Breast epithelium (tissue), 4 donors: Measurements from ENCODE around the gene PROCR. TPM values are rescaled to one million over a fixed set of nuclear protein-coding genes. Genes with fewer than 3 reads are reported as not detected.

Experiments used
- DNase-seq, 2 donors: peaks; one replicate each; pipeline ENCODE4 v3.0.0-alpha.2; 2019; ENCODE audit warnings: low spot score in 2 of 2
- H3K27ac ChIP-seq, 2 donors: fragments of 200-600 bp; sonication (generic) in 1 of 2; one replicate each; pipeline ENCODE4 v1.5.1; 2016 to 2019; ENCODE audit warnings: mild to moderate bottlenecking in 1 of 2
- H3K27me3 ChIP-seq, 2 donors: fragments of 200-600 bp; sonication (generic) in 1 of 2; one replicate each; pipeline versions ENCODE4 v1.5.1 to v1.6.0; 2017 to 2019; ENCODE audit warnings: control low read depth in 1 of 2, mild to moderate bottlenecking in 1 of 2
- H3K36me3 ChIP-seq: fragments of 200-600 bp; one replicate; pipeline ENCODE4 v1.5.1; 2019
- H3K4me1 ChIP-seq, 2 donors: fragments of 200-600 bp; sonication (generic); one replicate each; pipeline ENCODE4 v1.5.1; 2016 to 2019; ENCODE audit warnings: control low read depth in 1 of 2
- H3K4me3 ChIP-seq, 3 donors: fragments of 200-600 bp; sonication (generic); 1 replicate in 2 of 3; 2 replicates in 1 of 3; pipeline ENCODE4 v1.5.1; 2016 to 2019; ENCODE audit warnings: mild to moderate bottlenecking in 3 of 3, moderate library complexity in 2 of 3
- H3K9me3 ChIP-seq, 2 donors: fragments of 200-600 bp; sonication (generic) in 1 of 2; one replicate each; pipeline ENCODE4 v1.5.1; 2016 to 2019; ENCODE audit warnings: control low read depth in 1 of 2
- CTCF ChIP-seq, 3 donors: fragments of 450-650 bp; IDR thresholded peaks; one replicate each; pipeline ENCODE4 v1.5.1; 2016 to 2017; ENCODE audit warnings: antibody characterized with exemption in 3 of 3, mild to moderate bottlenecking in 3 of 3, moderate library complexity in 3 of 3
- POLR2A ChIP-seq: fragments of 450-650 bp; IDR thresholded peaks from one replicate; pipeline ENCODE4 v1.6.1; 2016; ENCODE audit warnings: antibody characterized with exemption, mild to moderate bottlenecking, moderate library complexity
- POLR2AphosphoS5 ChIP-seq, 3 donors: sonication (generic); formaldehyde crosslinking; IDR thresholded peaks; one replicate each; pipeline ENCODE4 v1.6.1; 2017; ENCODE audit warnings: antibody characterized with exemption in 3 of 3
- intact Hi-C: fragments of 100-400 bp; cut with DNase I; formaldehyde crosslinking; loops from one replicate; pipeline ENCODE4 v1.15.1; 2023; ENCODE audit warnings: low total_unique reads
- total RNA-seq, 3 donors: library from RNA; depleted of rRNA; stranded (reverse); fragments of >200 nt; gene quantifications; one replicate each; pipeline ENCODE4 v1.1.0, GENCODE V29; 2016

The PROCR gene
- total RNA-seq, 3 donors from 2014 or later, result 34.1 to 87.9 (median 39.8) TPM

- no peaks in the 10 kb centered on the region for H3K4me1 ChIP-seq
- no peaks in the 10 kb centered on the region for H3K9me3 ChIP-seq
- no peaks in the 10 kb centered on the region for H3K36me3 ChIP-seq
- H3K4me3 ChIP-seq, result no peak overlapping the region
- TF ChIP-seq CTCF (IDR thresholded peaks at IDR 0.05), result no peak
- no peak for TF ChIP-seq POLR2A
- TF ChIP-seq POLR2AphosphoS5 (IDR thresholded peaks at IDR 0.05), result no peak
- no peaks in the 10 kb centered on the region for H3K27me3 ChIP-seq
- intact Hi-C loops, result no loop called here
- H3K27ac ChIP-seq, result no peak overlapping the region
- no peak for DNase-seq
Measured at GRCh38 chr20:35215066-35215956, 43.4 kb downstream of the PROCR start.

GRCh38 chr20:35216541-35216940 lies 44.7 kb downstream of the PROCR start:
- no peak for DNase-seq
- Histone ChIP-seq H3K36me3 (no peaks in the 10 kb centered on the region), H3K27me3 (no peaks in the 10 kb centered on the region), H3K4me1 (no peaks in the 10 kb centered on the region), H3K4me3 (no peak overlapping the region), H3K27ac (no peak overlapping the region), H3K9me3 (no peaks in the 10 kb centered on the region)
- intact Hi-C loops, result no loop called here
- TF ChIP-seq POLR2AphosphoS5 (IDR thresholded peaks at IDR 0.05) (no peak), CTCF (IDR thresholded peaks at IDR 0.05) (no peak)

- Histone ChIP-seq H3K36me3 (no peaks in the 10 kb centered on the region), H3K9me3 (no peaks in the 10 kb centered on the region), H3K4me1 (no peaks in the 10 kb centered on the region), H3K4me3 (no peak overlapping the region), H3K27me3 (no peaks in the 10 kb centered on the region), H3K27ac (no peak overlapping the region)
- no peak for DNase-seq
- TF ChIP-seq POLR2AphosphoS5 (IDR thresholded peaks at IDR 0.05) (no peak), CTCF (IDR thresholded peaks at IDR 0.05) (no peak), POLR2A (no peak)
- intact Hi-C loops, result no loop called here
Measured at GRCh38 chr20:35223941-35224340, 52.1 kb downstream of the PROCR start.

- intact Hi-C loops, result no loop called here
- no peak overlapping the region for H3K27ac ChIP-seq
- H3K4me3 ChIP-seq, result no peak overlapping the region
- H3K4me1 ChIP-seq, result no peaks in the 10 kb centered on the region
- no peak for TF ChIP-seq CTCF (IDR thresholded peaks at IDR 0.05)
- TF ChIP-seq POLR2AphosphoS5 (IDR thresholded peaks at IDR 0.05), result no peak
- no peak for TF ChIP-seq POLR2A
- H3K9me3 ChIP-seq, result no peaks in the 10 kb centered on the region
- H3K36me3 ChIP-seq, result no peaks in the 10 kb centered on the region
- DNase-seq, result no peak
- no peaks in the 10 kb centered on the region for H3K27me3 ChIP-seq
Measured at GRCh38 chr20:35224536-35224935, 52.7 kb downstream of the PROCR start.

- Histone ChIP-seq H3K36me3 (no peaks in the 10 kb centered on the region), H3K9me3 (no peaks in the 10 kb centered on the region), H3K27me3 (no peaks in the 10 kb centered on the region), H3K27ac (no peak overlapping the region), H3K4me1 (no peaks in the 10 kb centered on the region), H3K4me3 (peak overlapping the region in 1 of 3 donors; percentile 55)
- intact Hi-C loops, result no loop called here
- no peak for DNase-seq
- no peak for TF ChIP-seq CTCF (IDR thresholded peaks at IDR 0.05)
- TF ChIP-seq POLR2A, result no peak
- TF ChIP-seq POLR2AphosphoS5 (IDR thresholded peaks at IDR 0.05), result no peak
Measured at GRCh38 chr20:35225319-35226125, 53.6 kb downstream of the PROCR start.
